GM12892 (cell line): ENCODE measurements around the gene FANCE.
"Not testable (repeated sequence)": the region's sequence is repeated elsewhere in the genome, so short reads cannot be mapped to it uniquely, and the experiment has no call there.

ENCODE experiments used
- DNase-seq: peaks from one replicate; pipeline ENCODE4 v3.0.0; 2011; ENCODE audit not compliant: insufficient read length
- FAIRE-seq: peaks from 2 replicates; lab custom pipeline; 2011; peaks lifted over from hg19 to GRCh38; lab: Jason Lieb, UNC
- POLR2A ChIP-seq: IDR thresholded peaks from 2 replicates; pipeline ENCODE4 v1.6.1; 2011; ENCODE audit warnings: low read depth, low read length, control low read depth
- POLR2AphosphoS5 ChIP-seq: IDR thresholded peaks from 2 replicates; pipeline ENCODE4 v1.6.1; 2011; ENCODE audit warnings: low read depth, low read length, control low read depth
- TAF1 ChIP-seq: IDR thresholded peaks from 2 replicates; pipeline ENCODE4 v1.6.1; 2011; ENCODE audit warnings: low read depth, mild to moderate bottlenecking, control low read depth, low read length, borderline replicate concordance

Gene FANCE

GRCh38 chr6:35511562-35511941, 59.4 kb downstream of the FANCE start:
- TF ChIP-seq TAF1 (no peak), POLR2AphosphoS5 (no peak), POLR2A (no peak)
- no peak for DNase-seq
- no peak for FAIRE-seq

- DNase-seq, result no peak
- TF ChIP-seq TAF1 (no peak), POLR2A (no peak), POLR2AphosphoS5 (no peak)
- no peak for FAIRE-seq
Measured at GRCh38 chr6:35512006-35512405, 59.9 kb downstream of the FANCE start.

- TF ChIP-seq POLR2AphosphoS5 (no peak), TAF1 (no peak), POLR2A (no peak)
- DNase-seq, result no peak
- FAIRE-seq, result no peak
Measured at GRCh38 chr6:35512740-35513139, 60.6 kb downstream of the FANCE start, which contains the start of gene TULP1. Gene TULP1 (minus strand): TSS chr6:35512896. CDS start chr6:35512858, 38 bp downstream.

- FAIRE-seq, result no peak
- TF ChIP-seq POLR2A (no peak), POLR2AphosphoS5 (no peak), TAF1 (no peak)
Measured at GRCh38 chr6:35514587-35514986, 62.4 kb downstream of the FANCE start.

GRCh38 chr6:35515939-35516338, 63.8 kb downstream of the FANCE start:
- not testable (repeated sequence) for DNase-seq, FAIRE-seq

More at GRCh38 chr6:35514587-35514986, 62.4 kb downstream of the FANCE start:
- DNase-seq, result no peak
